ENCODE data around the gene RASA1.

DNA sequence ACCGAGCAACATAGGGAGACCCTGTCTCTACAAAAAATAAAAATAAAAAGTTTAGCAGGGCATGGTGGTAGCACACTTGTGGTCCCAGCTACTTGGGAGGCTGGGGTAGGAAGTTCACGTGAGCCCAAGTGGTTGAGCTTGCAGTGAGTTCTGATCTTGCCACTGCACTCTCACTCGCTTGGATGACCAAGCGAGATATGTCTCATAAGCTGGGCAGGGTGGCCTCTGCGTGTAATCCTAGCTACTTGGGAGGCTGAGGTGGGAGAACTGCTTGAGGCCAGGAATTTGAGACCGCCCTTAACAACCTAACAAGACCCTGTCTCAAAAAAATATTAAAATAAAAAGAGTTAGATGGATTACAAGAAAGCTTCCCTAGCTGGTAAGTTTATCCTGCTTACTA is 32.5 kb downstream of the RASA1 start:
- TF ChIP-seq, protein P1, sequence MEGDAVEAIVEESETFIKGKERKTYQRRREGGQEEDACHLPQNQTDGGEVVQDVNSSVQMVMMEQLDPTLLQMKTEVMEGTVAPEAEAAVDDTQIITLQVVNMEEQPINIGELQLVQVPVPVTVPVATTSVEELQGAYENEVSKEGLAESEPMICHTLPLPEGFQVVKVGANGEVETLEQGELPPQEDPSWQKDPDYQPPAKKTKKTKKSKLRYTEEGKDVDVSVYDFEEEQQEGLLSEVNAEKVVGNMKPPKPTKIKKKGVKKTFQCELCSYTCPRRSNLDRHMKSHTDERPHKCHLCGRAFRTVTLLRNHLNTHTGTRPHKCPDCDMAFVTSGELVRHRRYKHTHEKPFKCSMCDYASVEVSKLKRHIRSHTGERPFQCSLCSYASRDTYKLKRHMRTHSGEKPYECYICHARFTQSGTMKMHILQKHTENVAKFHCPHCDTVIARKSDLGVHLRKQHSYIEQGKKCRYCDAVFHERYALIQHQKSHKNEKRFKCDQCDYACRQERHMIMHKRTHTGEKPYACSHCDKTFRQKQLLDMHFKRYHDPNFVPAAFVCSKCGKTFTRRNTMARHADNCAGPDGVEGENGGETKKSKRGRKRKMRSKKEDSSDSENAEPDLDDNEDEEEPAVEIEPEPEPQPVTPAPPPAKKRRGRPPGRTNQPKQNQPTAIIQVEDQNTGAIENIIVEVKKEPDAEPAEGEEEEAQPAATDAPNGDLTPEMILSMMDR (IDR thresholded peaks at IDR 0.05), result no peak
- no peak for TF ChIP-seq POLR2A (IDR thresholded peaks at IDR 0.05)
